ENCODE results near the gene MYEF2. TPM values are rescaled to one million over a fixed set of nuclear protein-coding genes. Genes with fewer than 3 reads are reported as not detected.

MYEF2 gene
- total and polyA plus RNA-seq, 2 experiments from 2014 or later, result 62.0 to 79.7 TPM

DNA sequence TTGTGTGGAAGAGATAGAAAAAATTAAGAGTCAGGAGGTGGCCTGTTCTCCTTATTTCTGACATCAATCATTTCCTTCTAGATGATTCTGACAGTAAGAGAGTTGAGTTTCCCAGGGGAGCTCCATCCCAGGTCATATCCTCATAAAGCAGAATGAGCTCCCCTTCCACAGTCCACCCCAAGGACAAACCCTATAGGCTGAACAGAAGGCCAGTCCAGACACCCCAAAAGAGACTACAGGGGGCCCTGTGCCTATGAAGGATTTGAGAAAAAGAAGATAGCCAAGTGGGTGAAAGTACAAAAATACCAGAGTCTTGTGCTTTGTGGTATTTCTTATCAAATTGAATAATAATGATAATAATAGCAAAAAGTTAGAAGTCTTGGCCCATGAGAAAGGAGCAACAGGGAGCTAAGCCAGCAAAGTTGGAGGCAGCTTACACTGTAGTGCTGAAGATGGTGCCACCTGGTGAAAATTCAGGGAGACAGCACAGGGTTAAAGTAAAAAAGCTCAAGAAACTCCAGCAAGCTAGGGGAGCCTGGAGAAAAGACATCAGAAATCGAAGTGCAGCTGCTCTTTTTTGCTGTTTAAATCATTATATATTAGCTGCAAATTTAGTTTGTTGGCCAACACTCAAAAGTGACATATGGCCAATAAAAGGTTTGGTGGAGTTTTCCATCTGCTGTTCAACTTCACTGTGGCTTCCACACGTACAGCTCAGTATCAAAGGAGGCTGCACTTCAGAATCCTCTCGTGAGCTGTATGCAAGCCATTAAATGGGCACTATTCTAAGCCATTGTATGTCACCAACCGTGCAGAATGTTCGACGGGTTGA lies 93.1 kb downstream of the MYEF2 start:
- Histone ChIP-seq H3F3A (replicated peaks; ENCODE audit: low read depth) (no peaks in the 10 kb centered on the region), H3K36me3 (ENCODE audit: insufficient read depth) (no peaks in the 10 kb centered on the region), H4K20me1 (replicated peaks; ENCODE audit: insufficient read depth) (no peaks in the 10 kb centered on the region), H3K4me2 (no peak overlapping the region), H3K27me3 (ENCODE audit: insufficient read depth) (no peaks in the 10 kb centered on the region), H3K9me2 (ENCODE audit: insufficient read depth) (0 out of 2 replicates have a peak, but pooled peaks cover 3% of the 10 kb centered on the region), H3K4me1 (ENCODE audit: insufficient read depth) (no peaks in the 10 kb centered on the region), H3K27ac (ENCODE audit: low read depth) (no peak overlapping the region), H3K4me3 (no peak overlapping the region), H2AFZ (no peak overlapping the region), H3K79me2 (replicated peaks; ENCODE audit: insufficient read depth) (no peaks in the 10 kb centered on the region)
- peak; percentile 78 for DNase-seq (ENCODE audit: low spot score)
- Mint-ChIP-seq H3K4me1 (peaks cover 2% of the 10 kb centered on the region; the same call in 2 of the 3 replicates), H3K27me3 (ENCODE audit: insufficient read depth, low read depth, poor library complexity) (no peaks in the 10 kb centered on the region), H3K36me3 (ENCODE audit: low read depth) (peaks cover 18% of the 10 kb centered on the region), H3K27ac (no peak overlapping the region), H3K4me3 (no peak overlapping the region), H3K9me3 (peaks cover 31% of the 10 kb centered on the region)
- ATAC-seq, result peak; percentile 95
- TF ChIP-seq CTCF (conservative IDR thresholded peaks at IDR 0.05; ENCODE audit: low read depth in 2 of 2) (peak; percentile 76 to 78), EZH2phosphoT487 (IDR thresholded peaks at IDR 0.05; ENCODE audit: unreplicated experiment) (no peak)

Other genes with a start within 250 kb of the MYEF2 start
- gene SLC24A5, start 57.3 kb downstream of the MYEF2 start, total RNA-seq (2014; rRNA removed; shearing (Covaris generic)), result not detected in 2 replicates
- 0.23 and 0.39 TPM in 2 replicates for gene SLC24A5, start 57.3 kb downstream of the MYEF2 start, polyA plus RNA-seq (2016; fragmentation: Nextera tagmentation; extraction: Ambion mirVana)
- not detected in 2 replicates for gene CTXN2, start 13.4 kb upstream of the MYEF2 start, total RNA-seq (2014; rRNA removed; shearing (Covaris generic))
- 0.10 TPM in 1 of 2 replicates, not detected in the other for gene CTXN2, start 13.4 kb upstream of the MYEF2 start, polyA plus RNA-seq (2016; fragmentation: Nextera tagmentation; extraction: Ambion mirVana)
- 0.19 and 0.59 TPM in 2 replicates for gene SLC12A1, start 28.0 kb upstream of the MYEF2 start, total RNA-seq (2014; rRNA removed; shearing (Covaris generic))
- gene SLC12A1, start 28.0 kb upstream of the MYEF2 start, polyA plus RNA-seq (2016; fragmentation: Nextera tagmentation; extraction: Ambion mirVana), result 0.52 and 0.57 TPM in 2 replicates
- 82.5 and 98.2 TPM in 2 replicates for gene DUT, start 153.1 kb upstream of the MYEF2 start, total RNA-seq (2014; rRNA removed; shearing (Covaris generic))
- gene DUT, start 153.1 kb upstream of the MYEF2 start, polyA plus RNA-seq (2016; fragmentation: Nextera tagmentation; extraction: Ambion mirVana), result 420 and 428 TPM in 2 replicates

Data from GM23338 (cell line).